ENCODE data around the gene SFTA2. TPM values are rescaled to one million over a fixed set of nuclear protein-coding genes. Genes with fewer than 3 reads are reported as not detected.
A peak's percentile ranks its signal among the peaks of the same experiment; 100 is the strongest.
"Not testable (repeated sequence)": the region's sequence is repeated elsewhere in the genome, so short reads cannot be mapped to it uniquely, and the experiment has no call there.

Gene SFTA2
- 1 to 10 TPM in 2 of 3 donors, under 1 TPM in 1; 0.29 to 1.2 (median 1.1) TPM for polyA plus RNA-seq (ENCODE audit: insufficient read length in 3 of 3)

DNA sequence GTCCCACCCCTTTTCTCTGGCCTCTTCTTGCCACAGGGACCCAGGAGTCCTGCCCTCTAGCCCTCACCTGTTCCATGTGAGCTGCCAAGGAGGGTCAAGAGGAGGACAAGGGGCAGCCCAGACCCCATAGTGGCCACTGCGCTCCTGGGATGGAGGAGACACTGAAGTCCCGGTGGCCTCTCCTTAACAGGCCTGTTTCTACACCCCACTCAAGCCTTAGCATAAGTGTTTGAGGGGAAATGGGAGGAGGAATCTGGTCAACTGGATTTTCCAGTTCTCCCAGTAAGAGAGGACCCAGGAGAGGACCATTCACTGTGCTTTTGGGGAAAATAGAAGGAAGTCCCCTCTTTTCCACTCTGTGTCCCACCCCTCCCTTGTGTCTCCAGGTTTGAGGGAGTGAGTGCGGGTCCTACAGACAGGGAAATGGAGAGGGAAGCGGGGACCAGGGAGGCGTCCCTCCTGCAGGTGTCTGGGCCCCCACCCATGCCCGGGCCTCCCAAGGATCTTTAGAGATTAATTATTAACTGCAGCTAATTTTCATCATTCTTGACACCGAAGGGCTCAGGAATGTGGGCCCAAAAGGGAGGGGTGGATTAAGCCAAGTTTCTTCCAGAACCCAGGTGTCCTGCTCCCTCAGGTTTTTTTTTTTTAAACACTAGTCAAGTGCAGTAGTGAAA is at the start of gene SFTA2:
SFTA2 (minus strand) TSS at position 202 of the 677 bp plus-strand sequence; CDS start at position 128, 74 bp downstream.
- no peak for DNase-seq (ENCODE audit: low read depth in 3 of 3, low spot score in 2 of 3)

DNA sequence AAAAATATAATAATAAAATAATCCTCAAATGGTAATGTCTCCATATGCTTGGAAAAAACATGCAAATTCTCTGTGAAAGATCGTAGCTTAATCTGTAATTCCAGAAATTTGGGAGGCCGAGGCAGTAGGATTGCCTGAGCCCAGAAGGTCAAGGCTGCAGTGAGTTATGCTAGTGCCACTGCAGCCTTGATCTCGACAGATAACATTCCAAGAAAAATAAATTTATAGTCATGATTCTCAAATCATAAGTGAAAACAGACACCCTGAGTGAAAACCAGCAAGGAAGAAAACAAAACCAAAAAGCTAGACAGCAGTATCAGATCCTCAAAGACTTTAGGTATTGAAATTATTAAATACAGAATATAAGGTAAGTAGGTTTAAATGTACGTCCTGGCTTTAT is 47.7 kb upstream of the SFTA2 start:
- no peak for DNase-seq (ENCODE audit: low read depth in 3 of 3, low spot score in 2 of 3)

DNA sequence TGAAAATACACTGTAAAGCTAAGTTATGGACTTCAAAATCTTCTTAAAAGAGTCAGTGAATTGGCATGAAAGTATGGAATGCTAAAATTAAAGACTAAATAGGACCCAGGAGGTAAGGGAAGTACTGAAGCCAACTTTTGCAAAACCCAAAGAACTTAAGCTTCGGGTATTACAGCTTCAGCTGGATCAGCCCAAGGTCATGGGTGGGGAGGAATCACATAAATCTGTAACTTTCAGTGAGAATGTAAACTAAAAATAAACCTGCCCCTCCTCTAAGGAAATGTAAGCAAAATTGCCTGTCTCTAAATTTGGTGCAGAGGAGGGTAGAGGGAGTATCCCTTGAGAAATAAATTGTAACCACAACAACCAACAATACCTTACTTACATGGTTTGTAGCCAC is 47.2 kb upstream of the SFTA2 start:
- DNase-seq (ENCODE audit: low read depth in 3 of 3, low spot score in 2 of 3), result no peak

DNA sequence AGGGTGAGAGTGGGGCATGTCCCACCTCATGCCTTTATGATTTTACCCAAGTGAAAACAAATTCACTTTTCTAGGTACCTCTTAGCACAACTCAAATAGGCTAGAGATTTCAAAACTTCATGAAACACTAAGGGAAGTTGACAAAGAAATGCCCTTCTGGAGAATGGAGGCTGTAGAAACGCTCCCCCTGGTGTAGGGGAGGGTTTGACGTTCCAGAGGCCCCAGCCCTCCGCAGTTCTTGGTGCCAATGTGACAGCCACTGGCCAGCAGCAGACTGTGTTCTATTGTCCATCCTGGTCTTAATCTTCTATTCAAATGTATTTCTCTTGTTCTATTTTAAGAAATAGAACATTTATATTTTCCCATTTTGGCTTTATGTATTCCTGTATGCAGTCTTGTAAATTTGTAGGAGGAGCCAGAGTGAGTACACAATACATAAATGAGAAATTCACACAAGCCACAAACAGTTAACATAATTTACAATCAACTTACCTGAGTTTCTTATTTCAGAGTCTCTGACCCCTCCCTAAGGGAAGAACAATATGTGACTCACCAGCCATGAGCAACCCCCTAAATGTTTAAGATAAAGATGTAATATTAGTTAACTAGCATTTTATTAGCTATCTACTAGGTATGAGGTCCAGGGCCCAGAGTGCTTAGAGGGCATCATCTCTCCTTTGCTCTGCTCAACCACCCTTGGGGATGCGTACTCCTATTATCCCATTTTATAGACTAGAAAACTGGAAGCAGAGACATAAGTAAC is 42.7 kb upstream of the SFTA2 start:
- no peak for DNase-seq (ENCODE audit: low read depth in 3 of 3, low spot score in 2 of 3)

DNA sequence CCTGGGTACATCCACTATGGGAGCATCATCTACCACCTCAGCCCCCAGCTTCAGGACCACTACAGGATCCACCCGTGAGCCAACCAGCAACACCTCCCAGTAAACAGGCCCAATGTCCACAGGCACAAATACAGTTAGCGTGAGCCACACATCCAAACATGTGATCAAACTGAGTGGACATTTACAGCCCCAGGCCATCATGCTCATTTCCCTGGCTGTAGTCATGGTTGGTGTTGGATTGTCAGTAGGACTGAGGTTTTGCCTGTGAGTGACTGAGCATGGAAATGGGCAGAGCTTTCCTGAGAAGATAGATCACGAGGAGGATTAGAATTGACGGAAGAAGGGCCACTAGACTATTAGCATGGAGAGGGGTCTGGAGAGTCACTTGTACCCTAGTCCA is 40.8 kb upstream of the SFTA2 start:
- DNase-seq (ENCODE audit: low read depth in 3 of 3, low spot score in 2 of 3), result no peak

DNA sequence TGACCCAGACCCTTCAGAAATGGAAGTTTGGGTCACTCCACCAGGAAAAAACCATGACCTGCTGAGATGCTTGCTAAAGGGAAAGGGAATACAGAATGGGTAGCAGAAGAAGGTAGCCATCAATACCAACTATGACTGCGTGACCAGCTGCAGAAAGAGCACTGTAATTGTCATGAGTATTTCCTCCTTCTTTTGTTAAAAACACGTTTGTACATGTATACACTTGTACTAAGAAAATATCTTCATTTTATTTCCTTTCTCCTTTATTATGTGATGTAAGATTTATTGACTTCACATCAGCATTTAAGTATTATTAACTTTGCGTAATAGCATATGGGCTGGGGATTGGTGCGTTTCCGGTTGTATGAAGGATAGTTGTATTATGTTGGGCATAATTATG is 39.0 kb upstream of the SFTA2 start:
- no peak for DNase-seq (ENCODE audit: low read depth in 3 of 3, low spot score in 2 of 3)

DNA sequence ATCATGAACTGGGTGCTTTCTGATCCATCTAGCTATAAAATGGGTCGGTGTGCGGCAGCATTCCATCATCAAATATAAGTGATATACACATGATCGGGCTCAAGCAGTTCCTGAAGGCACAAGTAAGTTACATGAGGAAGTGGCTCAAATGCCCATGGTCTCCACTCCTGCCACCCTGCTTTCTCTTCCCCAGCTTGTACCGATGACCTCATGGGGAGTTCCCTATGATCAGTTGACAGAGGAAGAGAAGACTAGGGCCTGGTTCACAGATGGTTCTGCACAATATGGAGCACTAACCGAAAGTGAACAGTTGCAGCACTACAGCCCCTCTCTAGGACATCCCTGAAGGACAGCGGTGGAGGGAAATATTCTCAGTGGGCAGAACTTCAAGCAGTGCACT is 37.2 kb upstream of the SFTA2 start:
- DNase-seq (ENCODE audit: low read depth in 3 of 3, low spot score in 2 of 3), result not testable (repeated sequence)

DNA sequence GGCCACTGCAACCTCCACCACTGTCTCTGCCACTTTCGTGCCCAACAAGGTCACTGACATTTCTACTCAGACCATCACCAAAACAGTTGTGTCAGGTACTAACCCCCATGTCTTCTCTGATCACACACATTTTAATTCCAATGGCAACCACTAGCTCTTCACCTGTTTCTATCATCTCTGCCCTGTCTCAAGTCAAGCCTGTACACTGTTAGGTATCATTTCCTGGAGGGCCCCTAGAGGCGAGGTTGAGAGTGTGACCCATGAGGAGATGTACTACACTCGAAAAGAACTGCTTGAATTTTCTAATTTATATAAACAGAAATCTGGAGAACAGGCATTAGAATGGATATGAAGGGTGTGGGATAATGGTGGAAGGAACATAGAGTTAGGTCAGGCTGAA is 34.2 kb upstream of the SFTA2 start:
- DNase-seq (ENCODE audit: low read depth in 3 of 3, low spot score in 2 of 3), result no peak

DNA sequence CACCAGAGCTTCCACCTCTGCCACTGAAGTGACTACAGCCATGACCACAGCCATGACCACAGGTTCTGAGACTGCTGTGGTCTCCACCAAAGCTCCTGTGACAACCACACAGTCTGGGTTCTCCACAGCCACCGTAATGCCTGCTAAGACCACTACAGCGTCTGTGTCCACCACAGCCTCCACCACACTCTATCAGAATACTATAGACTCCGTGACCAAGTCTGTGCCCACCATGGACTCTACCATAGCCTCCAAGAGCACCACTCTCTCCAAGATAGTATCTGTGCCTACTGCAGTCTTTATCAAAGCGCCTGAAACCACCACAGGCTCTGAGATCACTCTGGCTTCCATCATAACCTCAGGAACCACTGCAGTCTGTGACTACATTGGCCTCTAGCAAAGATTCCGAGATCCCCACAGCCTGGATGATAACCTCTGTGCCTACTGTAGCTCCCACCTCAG is 33.2 kb upstream of the SFTA2 start:
- no peak for DNase-seq (ENCODE audit: low read depth in 3 of 3, low spot score in 2 of 3)

DNA sequence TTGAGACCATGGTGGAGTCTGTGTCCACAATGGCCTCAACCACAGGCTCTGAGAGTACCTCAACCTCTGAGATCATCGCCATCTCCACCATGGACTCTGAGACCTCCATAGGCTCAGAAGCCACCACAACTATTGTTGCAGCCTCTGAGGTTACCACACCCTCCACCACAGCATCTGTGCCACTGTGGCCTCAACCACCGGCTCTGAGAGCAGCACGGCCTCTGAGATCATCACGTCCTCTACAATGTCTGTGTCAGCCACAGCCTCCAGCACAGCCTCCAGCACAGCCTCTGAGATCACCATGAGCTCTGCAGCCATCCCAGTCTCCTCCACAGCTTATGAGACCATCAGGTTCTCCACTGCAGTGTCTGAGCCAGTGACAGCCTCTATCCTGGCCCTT is 32.1 kb upstream of the SFTA2 start:
- DNase-seq (ENCODE audit: low read depth in 3 of 3, low spot score in 2 of 3), result no peak

DNA sequence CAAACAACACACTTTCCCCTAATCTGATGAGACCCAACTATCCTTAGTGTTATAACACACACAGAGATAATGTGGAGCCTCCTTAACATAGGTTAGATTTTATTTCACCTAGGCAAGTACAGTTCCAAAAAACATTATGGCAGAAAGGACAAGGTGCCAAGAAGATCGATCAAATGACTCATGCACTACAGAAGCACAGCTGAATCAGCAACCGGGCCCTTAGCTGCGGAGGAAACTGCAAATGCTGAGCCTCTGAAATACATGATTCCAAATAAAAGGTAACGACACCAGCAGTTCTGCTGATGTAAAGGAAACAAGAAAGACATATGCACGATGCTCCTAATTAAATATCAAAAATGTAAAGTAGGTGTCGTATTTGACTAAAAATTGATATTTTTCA is 31.7 kb upstream of the SFTA2 start:
- no peak for DNase-seq (ENCODE audit: low read depth in 3 of 3, low spot score in 2 of 3)

DNA sequence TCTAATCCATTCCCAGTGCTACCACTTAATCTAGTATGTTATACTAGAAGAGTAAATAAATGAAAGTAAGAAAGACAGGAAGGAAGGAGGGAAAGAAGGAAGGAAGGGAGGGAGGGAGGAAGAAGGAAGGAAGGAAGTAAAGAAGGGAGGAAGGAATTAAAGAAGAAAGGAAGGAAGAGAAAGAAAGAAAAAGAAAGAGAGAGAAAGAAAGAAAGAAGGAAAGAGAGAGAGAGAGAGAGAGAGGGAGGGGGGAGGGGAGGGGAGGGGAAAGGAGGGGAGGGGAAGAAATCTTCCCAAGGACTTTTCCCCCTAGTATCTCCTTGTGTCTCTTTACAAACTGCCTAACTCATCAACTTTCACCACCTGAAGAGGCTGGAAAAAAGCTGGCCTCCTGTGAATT is 30.7 kb upstream of the SFTA2 start:
- DNase-seq (ENCODE audit: low read depth in 3 of 3, low spot score in 2 of 3), result no peak

DNA sequence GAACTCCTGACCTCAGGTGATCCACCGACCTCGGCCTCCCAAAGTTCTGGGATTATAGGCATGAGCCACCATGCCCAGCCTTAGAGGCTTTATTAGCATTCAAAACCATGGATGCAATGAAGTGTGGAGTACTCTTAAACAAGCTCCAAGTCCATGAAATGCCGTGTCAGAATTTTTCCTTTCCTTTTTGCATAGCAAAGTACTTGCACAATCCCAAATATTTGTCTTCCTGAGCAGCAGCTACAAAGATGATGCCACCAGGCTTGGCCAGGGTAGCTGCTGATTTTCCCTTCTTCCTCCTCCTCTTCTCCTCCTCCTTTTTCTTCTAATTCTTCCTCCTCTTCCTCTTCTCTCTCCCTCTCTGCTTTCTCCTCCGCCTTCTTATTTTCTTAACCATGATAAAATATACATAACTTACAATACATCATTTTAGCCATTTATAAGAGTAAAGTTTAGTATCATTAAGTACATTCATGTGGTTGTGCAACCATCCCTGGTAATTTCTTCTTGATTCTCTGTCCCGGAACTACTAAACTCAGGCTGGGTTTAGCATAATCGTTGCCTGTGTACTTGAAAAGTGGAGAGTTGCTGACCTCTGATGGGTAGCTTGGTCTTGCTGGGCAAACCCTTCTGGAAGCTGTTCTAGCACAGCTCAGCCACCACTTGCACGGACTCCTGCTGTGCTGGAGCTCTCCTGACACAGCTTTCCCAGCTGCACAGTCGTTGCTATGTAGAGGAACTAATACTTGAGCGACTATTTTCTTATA is 29.1 kb upstream of the SFTA2 start:
- DNase-seq (ENCODE audit: low read depth in 3 of 3, low spot score in 2 of 3), result no peak

DNA sequence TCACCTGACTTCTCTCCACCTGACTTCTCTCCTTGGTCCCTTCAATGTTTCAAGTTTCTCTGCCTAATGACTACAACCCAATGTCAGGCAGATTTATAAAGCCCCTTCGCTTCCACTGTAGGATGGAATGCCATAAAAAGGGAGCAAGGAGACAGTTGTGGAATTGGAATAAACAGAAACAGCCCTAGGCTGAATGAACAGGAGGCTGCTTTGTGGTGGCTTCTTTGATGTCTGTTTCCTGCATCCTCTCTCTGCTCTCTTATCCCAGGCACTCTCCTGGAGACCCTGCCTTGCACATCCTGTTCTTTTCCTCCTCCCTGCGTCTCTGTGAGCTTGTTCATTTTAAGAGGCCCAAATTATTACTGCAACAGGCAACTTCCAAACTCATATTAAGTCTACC is 25.7 kb upstream of the SFTA2 start:
- DNase-seq (ENCODE audit: low read depth in 3 of 3, low spot score in 2 of 3), result no peak

DNA sequence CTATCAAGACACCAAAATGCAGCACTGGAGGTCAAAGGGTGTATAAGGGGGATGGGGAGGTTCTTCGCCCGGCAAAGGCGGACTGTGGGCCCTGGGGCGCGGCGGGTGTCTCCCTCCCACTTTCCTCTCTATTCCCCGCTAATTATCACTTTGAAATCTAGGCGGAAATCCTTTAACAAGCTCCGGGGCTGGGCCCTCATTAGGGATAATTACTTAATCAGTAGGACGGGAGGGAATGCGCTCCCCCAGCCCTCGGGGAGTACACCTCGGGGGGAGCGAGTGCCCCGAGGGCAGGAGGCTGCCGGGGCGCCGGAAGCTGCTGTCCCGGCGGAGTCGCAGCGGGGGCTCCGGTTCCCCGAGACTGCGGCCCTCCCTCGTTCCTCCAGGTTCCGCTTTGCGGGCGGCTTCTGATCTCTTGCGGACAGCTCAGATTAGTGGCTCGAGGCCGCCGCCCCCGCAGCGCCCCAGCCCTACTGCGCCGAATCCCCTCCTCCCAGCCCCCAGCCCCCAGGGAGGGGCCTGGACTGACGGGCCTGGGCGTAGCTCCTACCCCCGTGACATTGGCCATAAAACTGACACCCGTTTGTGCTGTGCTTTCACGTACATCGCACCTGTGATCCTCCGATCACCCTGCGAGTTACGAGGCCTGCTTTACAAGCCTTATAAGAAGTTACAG is 23.5 kb upstream of the SFTA2 start:
- DNase-seq (ENCODE audit: low read depth in 3 of 3, low spot score in 2 of 3), result peak in 2 of 3 donors; percentile 41 to 45

DNA sequence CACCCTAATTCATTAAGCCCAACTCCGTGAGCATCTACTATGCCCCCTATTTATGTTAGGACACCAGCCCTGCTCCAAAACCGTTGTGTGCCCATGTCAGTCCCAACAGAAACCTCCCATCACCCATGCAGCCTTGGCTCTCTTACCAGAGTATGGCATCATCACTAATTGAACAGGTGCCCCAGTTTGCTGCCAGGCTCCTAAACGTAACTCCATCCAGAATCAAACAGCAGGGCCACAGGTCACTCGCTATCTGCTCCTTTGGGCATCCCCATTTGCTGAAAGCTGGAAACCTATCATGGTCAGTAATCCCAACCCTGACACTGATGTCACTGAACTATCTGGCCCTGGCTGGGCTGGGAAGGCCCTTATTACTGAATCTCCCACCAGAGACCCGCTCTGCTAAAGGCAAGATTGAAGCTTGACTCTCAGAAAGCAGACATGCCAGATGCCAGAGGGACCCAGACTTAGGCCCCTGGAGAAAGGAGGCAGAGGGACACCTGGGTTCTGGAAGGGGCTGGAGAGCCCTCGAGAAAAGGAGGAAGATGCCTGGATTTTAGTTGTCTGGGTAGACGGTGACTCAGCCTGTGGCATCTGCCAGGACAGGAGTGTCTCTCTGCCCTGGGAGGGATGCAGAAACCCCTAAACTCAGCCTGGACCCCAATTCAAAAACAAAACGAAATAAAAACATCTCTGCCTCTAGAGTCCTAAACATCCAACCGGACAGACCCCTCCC is 22.8 kb upstream of the SFTA2 start:
- no peak for DNase-seq (ENCODE audit: low read depth in 3 of 3, low spot score in 2 of 3)

DNA sequence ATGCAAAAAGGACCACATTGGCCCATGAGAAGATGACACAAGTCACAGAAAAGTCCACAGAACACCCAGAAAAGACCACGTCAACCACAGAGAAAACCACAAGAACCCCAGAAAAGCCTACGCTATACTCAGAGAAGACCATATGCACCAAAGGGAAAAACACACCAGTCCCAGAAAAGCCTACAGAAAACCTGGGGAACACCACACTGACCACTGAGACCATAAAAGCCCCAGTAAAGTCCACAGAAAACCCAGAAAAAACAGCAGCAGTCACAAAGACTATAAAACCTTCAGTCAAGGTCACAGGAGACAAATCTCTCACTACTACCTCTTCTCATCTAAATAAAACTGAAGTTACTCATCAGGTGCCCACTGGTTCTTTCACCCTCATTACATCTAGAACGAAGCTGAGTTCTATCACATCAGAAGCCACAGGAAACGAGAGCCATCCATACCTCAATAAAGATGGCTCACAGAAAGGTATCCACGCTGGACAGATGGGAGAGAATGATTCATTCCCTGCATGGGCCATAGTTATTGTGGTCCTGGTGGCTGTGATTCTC is 20.0 kb upstream of the SFTA2 start:
- no peak for DNase-seq (ENCODE audit: low read depth in 3 of 3, low spot score in 2 of 3)

DNA sequence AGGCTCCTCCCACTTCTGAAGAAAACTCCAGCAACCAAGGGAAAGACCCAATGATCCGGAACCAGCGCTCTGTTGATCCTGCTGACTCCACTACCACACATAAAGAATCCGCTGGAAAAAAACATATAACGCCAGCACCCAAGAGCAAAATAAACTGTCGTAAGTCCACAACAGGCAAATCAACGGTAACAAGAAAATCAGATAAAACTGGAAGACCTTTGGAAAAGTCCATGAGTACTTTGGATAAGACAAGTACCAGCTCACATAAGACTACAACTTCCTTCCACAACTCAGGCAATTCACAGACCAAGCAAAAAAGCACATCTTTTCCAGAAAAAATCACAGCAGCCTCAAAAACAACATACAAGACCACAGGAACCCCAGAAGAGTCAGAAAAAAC is 16.8 kb upstream of the SFTA2 start:
- no peak for DNase-seq (ENCODE audit: low read depth in 3 of 3, low spot score in 2 of 3)

DNA sequence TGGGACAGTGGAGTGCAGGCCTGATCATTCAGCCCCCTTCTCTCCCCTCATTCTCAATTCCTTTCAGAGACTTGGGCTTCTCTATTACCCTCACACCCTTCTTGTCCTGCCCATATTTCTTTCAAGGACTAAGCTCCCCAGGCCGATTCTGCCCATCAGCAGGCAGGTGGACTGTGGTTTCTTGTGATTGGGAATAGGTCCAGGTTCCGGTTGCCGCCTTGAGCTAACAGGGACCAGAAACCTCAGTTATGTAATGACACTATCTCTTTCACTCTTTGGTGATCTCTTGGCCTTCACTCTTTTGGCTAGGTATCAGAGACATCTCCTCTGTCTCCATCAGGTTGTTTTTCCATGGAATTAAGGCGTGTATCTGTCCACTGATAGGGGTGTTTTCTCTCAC is 15.3 kb upstream of the SFTA2 start:
- DNase-seq (ENCODE audit: low read depth in 3 of 3, low spot score in 2 of 3), result no peak

DNA sequence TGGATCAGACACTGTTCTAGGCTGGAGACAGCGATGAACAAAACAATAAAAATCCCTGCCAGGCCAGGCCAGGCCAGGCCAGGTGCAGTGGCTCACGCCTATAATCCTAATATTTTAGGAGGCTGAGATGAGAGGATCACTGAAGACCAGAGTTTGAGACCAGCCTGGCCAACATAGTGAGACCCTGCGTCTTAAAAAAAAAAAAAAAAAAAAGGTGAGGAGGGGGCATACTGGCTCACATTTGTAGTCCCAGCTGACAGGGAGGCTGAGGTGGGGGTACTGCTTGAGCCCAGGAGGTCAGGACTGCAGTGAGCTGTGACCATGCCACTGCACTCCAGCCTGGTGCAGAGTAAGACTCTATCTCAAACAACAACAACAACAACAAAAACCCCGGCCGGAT is 13.3 kb upstream of the SFTA2 start:
- no peak for DNase-seq (ENCODE audit: low read depth in 3 of 3, low spot score in 2 of 3)
